RWPE2 (cell line): ENCODE data around the gene MPG.

Experiments
- ATAC-seq: fragments of 200-7000 bp; cut with Tn5 transposase; 3 replicates; pipeline ENCODE4 v1.9.1; 2021; ENCODE audit warnings: low read depth
- DNase-seq: peaks from one replicate; pipeline ENCODE4 v3.0.0-alpha.2; 2020; ENCODE audit warnings: low spot score
- H3K27ac ChIP-seq: fragments of 450-650 bp; 2 replicates; pipeline ENCODE4 v1.5.1; 2017; ENCODE audit warnings: mild to moderate bottlenecking; ENCODE audit not compliant: poor library complexity, severe bottlenecking
- H3K27me3 ChIP-seq: fragments of 250-450 bp; sonication (Bioruptor Pico); 2 replicates; pipeline ENCODE4 v1.5.1; 2021; ENCODE audit warnings: mild to moderate bottlenecking, moderate library complexity; ENCODE audit not compliant: insufficient read depth, poor library complexity, severe bottlenecking
- H3K36me3 ChIP-seq: fragments of 250-450 bp; sonication (Bioruptor Pico); 2 replicates; pipeline ENCODE4 v1.5.1; 2020; ENCODE audit warnings: low read depth, mild to moderate bottlenecking, moderate library complexity
- H3K4me1 ChIP-seq: fragments of 250-450 bp; sonication (Bioruptor Pico); 2 replicates; pipeline ENCODE4 v1.5.1; 2021; ENCODE audit warnings: mild to moderate bottlenecking, moderate library complexity; ENCODE audit not compliant: insufficient read depth, poor library complexity, severe bottlenecking
- H3K4me3 ChIP-seq: fragments of 250-450 bp; sonication (Bioruptor Pico); 2 replicates; pipeline ENCODE4 v1.5.1; 2021; ENCODE audit warnings: mild to moderate bottlenecking, moderate library complexity; ENCODE audit not compliant: severe bottlenecking
- H3K9me3 ChIP-seq: fragments of 250-450 bp; sonication (Bioruptor Pico); 2 replicates; pipeline ENCODE4 v1.5.1; 2021; ENCODE audit warnings: mild to moderate bottlenecking, moderate library complexity; ENCODE audit not compliant: severe bottlenecking
- TF ChIP-seq, protein P1 (sequence below): fragments of 450-650 bp; IDR thresholded peaks from one replicate; pipeline ENCODE4 v1.5.1; 2017; ENCODE audit warnings: mild to moderate bottlenecking, moderate library complexity; ENCODE audit not compliant: poor library complexity, severe bottlenecking

Gene MPG

DNA sequence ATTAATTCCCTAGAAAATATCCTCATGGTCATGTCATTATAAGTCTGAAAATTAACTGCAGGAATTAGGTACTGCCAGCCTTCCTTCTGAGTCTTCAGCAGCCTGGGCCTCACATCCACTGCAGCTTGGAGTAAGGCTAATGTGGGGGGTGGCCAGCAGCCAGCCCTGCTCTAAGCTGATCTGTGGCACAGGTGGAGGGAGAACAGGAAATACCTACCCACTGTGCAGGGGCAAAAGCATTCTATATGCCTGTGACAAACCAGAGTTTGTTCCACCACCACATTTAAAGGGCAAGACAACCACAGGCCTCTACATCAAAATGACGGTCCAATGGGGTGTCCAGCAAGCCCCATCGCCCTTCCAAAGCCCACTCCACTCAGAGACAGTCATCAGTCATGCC is 51.0 kb downstream of the MPG start:
- ATAC-seq = no peak
- no peaks in the 10 kb centered on the region for H3K27me3 ChIP-seq
- no peak overlapping the region for H3K4me3 ChIP-seq
- H3K36me3 ChIP-seq = peaks cover 5% of the 10 kb centered on the region; the same call in 1 of the 2 replicates
- H3K4me1 ChIP-seq = no peaks in the 10 kb centered on the region
- TF ChIP-seq, protein P1, sequence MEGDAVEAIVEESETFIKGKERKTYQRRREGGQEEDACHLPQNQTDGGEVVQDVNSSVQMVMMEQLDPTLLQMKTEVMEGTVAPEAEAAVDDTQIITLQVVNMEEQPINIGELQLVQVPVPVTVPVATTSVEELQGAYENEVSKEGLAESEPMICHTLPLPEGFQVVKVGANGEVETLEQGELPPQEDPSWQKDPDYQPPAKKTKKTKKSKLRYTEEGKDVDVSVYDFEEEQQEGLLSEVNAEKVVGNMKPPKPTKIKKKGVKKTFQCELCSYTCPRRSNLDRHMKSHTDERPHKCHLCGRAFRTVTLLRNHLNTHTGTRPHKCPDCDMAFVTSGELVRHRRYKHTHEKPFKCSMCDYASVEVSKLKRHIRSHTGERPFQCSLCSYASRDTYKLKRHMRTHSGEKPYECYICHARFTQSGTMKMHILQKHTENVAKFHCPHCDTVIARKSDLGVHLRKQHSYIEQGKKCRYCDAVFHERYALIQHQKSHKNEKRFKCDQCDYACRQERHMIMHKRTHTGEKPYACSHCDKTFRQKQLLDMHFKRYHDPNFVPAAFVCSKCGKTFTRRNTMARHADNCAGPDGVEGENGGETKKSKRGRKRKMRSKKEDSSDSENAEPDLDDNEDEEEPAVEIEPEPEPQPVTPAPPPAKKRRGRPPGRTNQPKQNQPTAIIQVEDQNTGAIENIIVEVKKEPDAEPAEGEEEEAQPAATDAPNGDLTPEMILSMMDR = no peak
- H3K27ac ChIP-seq = no peak overlapping the region
- no peaks in the 10 kb centered on the region for H3K9me3 ChIP-seq
- DNase-seq = no peak

DNA sequence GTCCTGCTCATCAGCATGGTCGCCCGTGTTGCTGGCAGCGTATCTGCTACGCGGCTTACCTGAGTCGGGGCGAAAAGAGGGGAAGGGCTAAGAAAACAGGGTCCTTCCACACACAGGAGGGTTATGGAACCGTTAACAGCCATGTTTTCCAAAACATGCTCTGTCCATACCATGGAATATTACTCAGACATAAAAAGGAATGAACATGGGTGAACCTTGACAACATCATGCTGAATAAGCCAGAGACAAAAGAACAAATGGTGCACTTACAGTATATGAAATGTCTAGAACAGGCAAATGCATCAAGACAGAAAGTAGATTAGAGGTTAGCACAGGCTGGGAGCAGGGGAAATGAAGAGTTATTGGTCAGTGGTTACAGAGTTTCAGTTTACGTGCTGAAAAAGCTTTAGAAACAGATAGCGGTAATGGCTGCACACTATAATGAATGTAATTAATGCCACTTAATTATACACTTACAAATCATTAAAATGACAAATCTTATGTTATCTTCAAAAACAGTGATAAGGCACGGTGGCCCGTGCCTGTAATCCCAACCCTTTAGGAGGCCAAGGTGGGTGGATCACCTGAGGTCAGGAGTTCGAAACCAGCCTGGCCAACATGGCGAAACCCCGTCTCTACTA is 52.6 kb downstream of the MPG start:
- Histone ChIP-seq H3K36me3 (peaks cover 13% of the 10 kb centered on the region), H3K9me3 (no peaks in the 10 kb centered on the region), H3K27ac (no peak overlapping the region), H3K4me1 (no peaks in the 10 kb centered on the region), H3K4me3 (no peak overlapping the region), H3K27me3 (no peaks in the 10 kb centered on the region)
- TF ChIP-seq, protein P1 = no peak
- no peak for DNase-seq
- ATAC-seq = no peak

DNA sequence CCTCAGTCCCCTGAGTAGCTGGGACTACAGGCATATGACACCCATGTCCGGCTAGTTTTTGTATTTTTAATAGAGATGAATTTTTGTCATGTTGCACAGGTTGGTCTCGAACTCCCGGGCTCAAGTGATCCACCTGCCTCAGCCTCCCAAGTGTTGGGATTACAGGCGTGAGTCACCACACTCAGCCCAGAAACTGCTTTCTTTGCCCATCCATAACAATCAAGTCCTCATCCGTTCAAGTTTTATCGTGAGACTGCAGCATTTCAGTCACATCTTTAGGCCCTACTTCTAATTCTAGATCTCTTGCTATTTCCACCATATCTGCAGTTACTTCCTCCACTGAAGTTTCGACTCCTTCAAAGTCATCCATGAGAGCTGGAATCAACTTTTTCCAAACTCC is 54.1 kb downstream of the MPG start:
- no peak overlapping the region for H3K4me3 ChIP-seq
- H3K36me3 ChIP-seq = peaks cover 19% of the 10 kb centered on the region
- ATAC-seq = no peak
- H3K27me3 ChIP-seq = no peaks in the 10 kb centered on the region
- TF ChIP-seq, protein P1 = no peak
- no peaks in the 10 kb centered on the region for H3K9me3 ChIP-seq
- H3K27ac ChIP-seq = no peak overlapping the region
- H3K4me1 ChIP-seq = no peaks in the 10 kb centered on the region
- DNase-seq = no peak

DNA sequence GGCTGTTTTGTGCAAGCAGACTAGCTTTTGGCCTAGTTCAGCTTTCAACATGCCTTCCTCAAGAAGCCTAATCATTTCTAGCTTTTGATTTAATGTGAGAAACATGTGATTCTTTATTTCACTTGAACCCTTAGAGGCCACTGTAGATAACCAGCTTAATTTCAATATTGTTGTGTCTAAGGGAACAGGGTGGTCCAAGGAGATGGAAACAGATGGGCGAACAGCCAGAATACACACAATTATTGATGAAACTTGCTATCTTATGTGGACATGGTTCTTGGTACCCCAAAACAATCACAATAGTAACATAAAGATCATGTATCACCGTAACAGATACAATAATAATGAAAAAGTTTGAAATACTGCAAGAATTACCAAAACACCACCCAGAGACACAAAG is 55.7 kb downstream of the MPG start:
- TF ChIP-seq, protein P1 = no peak
- H3K4me3 ChIP-seq = no peak overlapping the region
- no peak for DNase-seq

More for the DNA sequence above, 55.7 kb downstream of the MPG start:
- H3K27ac ChIP-seq = no peak overlapping the region
- no peaks in the 10 kb centered on the region for H3K4me1 ChIP-seq
- no peaks in the 10 kb centered on the region for H3K9me3 ChIP-seq
- ATAC-seq = no peak
- H3K27me3 ChIP-seq = no peaks in the 10 kb centered on the region
- peaks cover 19% of the 10 kb centered on the region for H3K36me3 ChIP-seq
